ENCODE results near the gene FAM187B.

- no peak for TF ChIP-seq CTCF (conservative IDR thresholded peaks at IDR 0.05 in 1 of 2, IDR thresholded peaks at IDR 0.05 in 1 of 2; ENCODE audit: extremely low read depth in 1 of 2, insufficient read depth in 1 of 2, low read depth in 1 of 2, low read length in 2 of 2)
- no peak for TF ChIP-seq EZH2 (IDR thresholded peaks at IDR 0.05; ENCODE audit: borderline replicate concordance, low read length)
Measured at GRCh38 chr19:35270381-35270811, 41.9 kb upstream of the FAM187B start.

Data from mammary epithelial cell (primary cell).